ENCODE measurements around the gene GRID1. TPM values are rescaled to one million over a fixed set of nuclear protein-coding genes. Genes with fewer than 3 reads are reported as not detected.

Gene GRID1
- total RNA-seq, 1 donor from 2014 or later, result 0.68 TPM

- ATAC-seq, result no peak
Observed at GRCh38 chr10:86353506-86354485, 12.8 kb downstream of the GRID1 start.

- no peak for ATAC-seq
Observed at GRCh38 chr10:86350897-86351296, 15.7 kb downstream of the GRID1 start.

GRCh38 chr10:86349940-86350630 lies 16.5 kb downstream of the GRID1 start:
- ATAC-seq, result no peak

GRCh38 chr10:86349474-86349873 lies 17.1 kb downstream of the GRID1 start:
- ATAC-seq, result no peak

GRCh38 chr10:86348321-86349210 lies 18.0 kb downstream of the GRID1 start:
- no peak for ATAC-seq

- no peak for ATAC-seq
Observed at GRCh38 chr10:86347856-86348255, 18.7 kb downstream of the GRID1 start.

- ATAC-seq, result peak; percentile 17
Observed at GRCh38 chr10:86346799-86347665, 19.6 kb downstream of the GRID1 start.

GRCh38 chr10:86345859-86346798 lies 20.5 kb downstream of the GRID1 start:
- ATAC-seq, result peak; percentile 86

- ATAC-seq, result no peak
Observed at GRCh38 chr10:86345296-86345858, 21.2 kb downstream of the GRID1 start.

GRCh38 chr10:86344714-86345161 lies 21.9 kb downstream of the GRID1 start:
- ATAC-seq, result no peak

- no peak for ATAC-seq
Observed at GRCh38 chr10:86344281-86344680, 22.3 kb downstream of the GRID1 start.

- no peak for ATAC-seq
Observed at GRCh38 chr10:86343761-86344160, 22.8 kb downstream of the GRID1 start.

GRCh38 chr10:86342111-86342863 lies 24.3 kb downstream of the GRID1 start:
- ATAC-seq, result no peak

GRCh38 chr10:86341361-86341811 lies 25.2 kb downstream of the GRID1 start:
- no peak for ATAC-seq

GRCh38 chr10:86340991-86341260 lies 25.7 kb downstream of the GRID1 start:
- ATAC-seq, result no peak

- ATAC-seq, result no peak
Observed at GRCh38 chr10:86340176-86340990, 26.2 kb downstream of the GRID1 start.

- no peak for ATAC-seq
Observed at GRCh38 chr10:86339226-86339865, 27.2 kb downstream of the GRID1 start.

- ATAC-seq, result no peak
Observed at GRCh38 chr10:86337121-86337601, 29.4 kb downstream of the GRID1 start.
